GM19240 (cell line): Measurements from ENCODE around the gene SH2D4B.

ENCODE experiments used
- DNase-seq: peaks from one replicate; pipeline ENCODE4 v3.0.0; 2011; ENCODE audit warnings: low spot score; ENCODE audit not compliant: insufficient read length

Gene SH2D4B

DNA sequence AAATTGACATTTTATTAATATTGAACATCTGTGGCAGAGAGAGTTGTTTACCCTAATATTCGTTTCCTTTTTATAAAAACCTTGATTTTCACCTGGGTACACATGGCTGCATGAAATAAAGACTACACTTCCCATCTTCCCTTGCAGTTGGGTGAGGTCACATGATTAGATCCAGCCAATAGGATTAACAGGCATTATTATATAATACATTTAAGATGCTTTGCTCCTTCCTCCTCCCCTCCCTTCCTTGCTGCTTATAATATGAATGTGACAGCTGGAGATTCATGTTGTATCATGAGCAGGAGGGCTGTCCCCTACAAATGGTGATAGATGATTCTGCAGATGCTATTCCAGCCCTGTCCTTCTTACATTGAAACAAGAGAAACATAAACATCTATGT lies 146.6 kb downstream of the SH2D4B start:
- no peak for DNase-seq

DNA sequence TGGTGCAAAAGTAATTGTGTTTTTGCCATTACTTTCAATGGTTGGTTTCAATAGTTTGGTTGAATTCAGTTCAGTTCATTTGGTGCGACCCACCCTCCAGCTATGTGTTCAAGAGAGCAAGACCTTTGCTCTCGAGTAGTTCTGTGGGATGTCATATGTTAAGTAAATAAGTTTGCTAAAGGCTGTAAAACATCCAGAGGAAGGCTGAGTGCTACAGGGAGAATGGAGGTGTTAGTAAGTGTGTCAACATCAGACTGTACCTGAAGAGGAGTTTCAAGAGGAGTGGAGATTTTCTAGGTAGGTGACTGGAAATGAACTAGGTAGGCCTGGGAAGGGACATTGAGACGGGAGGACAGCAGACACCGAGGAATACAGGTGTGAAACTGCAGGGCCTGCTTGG lies 147.7 kb downstream of the SH2D4B start:
- no peak for DNase-seq

GRCh38 chr10:80686734-80687475 lies 149.2 kb downstream of the SH2D4B start:
- no peak for DNase-seq

GRCh38 chr10:80687476-80687789 lies 149.7 kb downstream of the SH2D4B start:
- DNase-seq = no peak

DNA sequence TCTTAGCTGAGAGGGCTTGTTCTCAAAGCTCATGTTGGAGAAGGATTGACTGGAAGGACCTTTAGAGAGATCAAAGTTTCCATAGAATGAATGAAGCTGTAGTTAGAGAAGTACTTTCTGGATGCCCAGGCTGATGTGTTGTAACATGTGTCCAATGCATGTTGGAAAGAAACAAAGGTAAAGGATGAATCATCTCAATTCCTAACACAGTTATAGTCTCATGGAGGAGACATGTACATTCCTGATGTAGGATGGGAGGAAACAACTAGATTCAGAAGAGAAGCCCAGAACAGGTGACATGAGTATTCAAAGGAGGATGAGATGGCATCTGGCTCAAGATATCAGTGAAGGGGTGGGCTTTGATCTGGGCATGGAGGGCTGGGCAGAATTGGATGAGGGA lies 152.7 kb downstream of the SH2D4B start:
- DNase-seq = no peak

- DNase-seq = no peak
Measured at GRCh38 chr10:80691441-80691840, 153.7 kb downstream of the SH2D4B start.

DNA sequence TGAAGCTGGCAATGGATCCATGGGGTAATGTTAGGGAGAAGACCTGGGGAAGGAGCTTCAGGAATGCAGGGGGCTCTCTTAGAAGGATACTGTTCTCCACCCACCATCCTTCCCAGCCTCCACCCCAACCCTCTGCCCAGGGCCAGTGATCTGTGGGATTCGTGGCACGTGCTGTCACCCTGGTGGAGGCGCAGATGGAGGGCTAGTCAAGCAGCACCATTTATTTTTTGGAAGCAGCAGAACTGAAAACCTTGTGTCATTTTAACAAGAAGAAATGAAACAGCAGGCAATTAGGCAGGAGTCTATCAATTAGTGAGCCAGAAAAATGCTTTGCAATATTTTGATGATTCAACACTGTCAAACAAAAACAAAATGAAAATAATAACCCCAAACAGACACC lies 155.9 kb downstream of the SH2D4B start:
- no peak for DNase-seq

DNA sequence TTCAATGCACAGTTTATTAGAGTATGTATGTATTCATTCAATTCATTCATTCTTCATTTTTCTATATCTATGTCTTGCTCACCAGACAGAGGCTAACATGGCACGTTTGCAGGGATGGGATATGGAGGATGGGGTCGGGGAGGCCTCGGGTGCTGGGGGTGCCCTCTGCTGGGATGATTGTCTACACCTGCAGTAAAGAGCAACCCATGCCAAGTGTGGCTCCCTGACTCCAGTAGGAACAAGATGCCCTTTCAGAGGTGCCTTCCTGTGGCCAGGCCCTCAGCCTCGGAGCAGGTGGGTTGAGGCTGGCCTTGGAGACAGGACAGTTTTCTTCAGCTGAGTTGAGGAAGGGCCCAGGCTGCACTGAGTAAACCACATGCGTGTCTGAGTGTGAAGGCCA lies 157.2 kb downstream of the SH2D4B start:
- no peak for DNase-seq
